HepG2 (cell line): Measurements from ENCODE around the gene TBC1D10A. TPM values are rescaled to one million over a fixed set of nuclear protein-coding genes. Genes with fewer than 3 reads are reported as not detected.
A peak's percentile ranks its signal among the peaks of the same experiment; 100 is the strongest.

Source experiments
- ATAC-seq: fragments of 200-7000 bp; cut with Tn5 transposase; 3 replicates; pipeline ENCODE4 v1.9.1; 2020; ENCODE audit warnings: mild to moderate bottlenecking, moderate library complexity
- BruUV-seq: library from RNA; stranded (reverse); fragments of 400-500 nt; replicated peaks from 2 replicates; lab custom pipeline; 2021; lab: Mats Ljungman, UMichigan
- CTCF ChIA-PET: fragments of 300-600 bp; formaldehyde crosslinking; extraction: SDS; loops from one replicate; lab custom pipeline; 2021; ENCODE audit warnings: low total read pairs, inconsistent platforms, low intra/inter-chr PET ratio; lab: Yijun Ruan, JAX
- POLR2A ChIA-PET: fragments of 350-600 bp; sonication (Branson Sonifier 250); formaldehyde crosslinking; loops from one replicate; lab custom pipeline; 2020; ENCODE audit warnings: antibody characterized with exemption, inconsistent platforms; lab: Yijun Ruan, JAX
- DNase-seq: peaks from one replicate; pipeline ENCODE4 v3.0.0-alpha.2; 2015; ENCODE audit warnings: low spot score
- FAIRE-seq: peaks from 3 replicates; lab custom pipeline; 2011; peaks lifted over from hg19 to GRCh38; lab: Jason Lieb, UNC
- H2AFZ ChIP-seq: one replicate; pipeline ENCODE4 v1.6.1; 2011; ENCODE audit warnings: low read length, inconsistent platforms
- H3K27ac ChIP-seq: fragments of 300-600 bp; 3 replicates; pipeline ENCODE4 v1.8.0; 2011; ENCODE audit warnings: mixed run types, mild to moderate bottlenecking, mixed read lengths, low read length, inconsistent platforms; ENCODE audit not compliant: insufficient read depth; ENCODE audit errors: extremely low read length
- H3K27me3 ChIP-seq, 2 experiments: fragments of 200-600 bp in 1 of 2; 2 replicates in 1 of 2; 3 replicates in 1 of 2; pipeline versions ENCODE4 v1.6.0 to v1.8.0; 2011; ENCODE audit warnings: low read length in 2 of 2, mild to moderate bottlenecking in 2 of 2, moderate library complexity in 2 of 2, inconsistent platforms in 1 of 2; ENCODE audit not compliant: insufficient read depth in 2 of 2, control insufficient read depth in 1 of 2
- H3K36me3 ChIP-seq, 2 experiments: fragments of 200-600 bp in 1 of 2; replicated peaks in 1 of 2; 2 replicates in 1 of 2; 3 replicates in 1 of 2; pipeline versions ENCODE4 v1.5.1 to v1.8.0; 2011; ENCODE audit warnings: low read length in 2 of 2, inconsistent platforms in 1 of 2; ENCODE audit not compliant: insufficient read depth in 2 of 2, control insufficient read depth in 1 of 2
- H3K4me1 ChIP-seq: 2 replicates; pipeline ENCODE4 v1.5.1; 2012; ENCODE audit warnings: low read length, inconsistent platforms; ENCODE audit not compliant: insufficient read depth
- H3K4me2 ChIP-seq: 2 replicates; pipeline ENCODE4 v1.6.0; 2011; ENCODE audit warnings: low read depth, low read length, inconsistent platforms
- H3K4me3 ChIP-seq, 3 experiments: fragments of 200-600 bp in 1 of 3; sonication (generic), shearing (Covaris generic) in 1 of 3; replicated peaks in 1 of 3; 2 replicates each; pipeline ENCODE4 v1.5.1; 2011 to 2016; ENCODE audit warnings: low read length in 3 of 3, inconsistent platforms in 2 of 3, low read depth in 2 of 3, mild to moderate bottlenecking in 2 of 3, control low read depth in 1 of 3, mixed read lengths in 1 of 3; ENCODE audit not compliant: insufficient read depth in 1 of 3
- H3K79me2 ChIP-seq: one replicate; pipeline ENCODE4 v1.6.1; 2011; ENCODE audit warnings: low read length, inconsistent platforms; ENCODE audit not compliant: insufficient read depth
- H3K9ac ChIP-seq: 2 replicates; pipeline ENCODE4 v1.6.0; 2011; ENCODE audit warnings: mild to moderate bottlenecking, low read depth, low read length, inconsistent platforms; ENCODE audit not compliant: insufficient read depth
- H3K9me3 ChIP-seq: 2 replicates; pipeline ENCODE4 v1.5.1; 2012; ENCODE audit warnings: mild to moderate bottlenecking, low read length
- H4K20me1 ChIP-seq: 2 replicates; pipeline ENCODE4 v1.6.0; 2011; ENCODE audit warnings: inconsistent platforms, mild to moderate bottlenecking, low read length, moderate library complexity; ENCODE audit not compliant: insufficient read depth
- NR2F2 ChIP-seq: IDR thresholded peaks from 2 replicates; pipeline ENCODE4 v1.6.1; 2012; ENCODE audit warnings: low read depth, inconsistent platforms, borderline replicate concordance
- ZMAT3 ChIP-seq: sonication (generic); formaldehyde crosslinking; conservative IDR thresholded peaks from 2 replicates; pipeline ENCODE4 v1.7.0; 2021; ENCODE audit warnings: missing genetic modification reagents
- ZNF33B ChIP-seq: sonication (generic); formaldehyde crosslinking; IDR thresholded peaks from 2 replicates; pipeline ENCODE4 v1.5.1; 2020; ENCODE audit warnings: mild to moderate bottlenecking, missing genetic modification reagents
- ZNF629 ChIP-seq: sonication (generic); formaldehyde crosslinking; conservative IDR thresholded peaks from 2 replicates; pipeline ENCODE4 v1.5.0; 2020; ENCODE audit warnings: missing genetic modification reagents
- ZNF7 ChIP-seq: IDR thresholded peaks from 2 replicates; pipeline ENCODE4 v1.6.1; 2016; ENCODE audit warnings: missing biosample characterization, missing genetic modification reagents
- WGBS: methylation state at CpG from one replicate; pipeline ENCODE4 v1.1.6; 2017; ENCODE audit warnings: low lambda C conversion rate; 5-methylcytosine and 5-hydroxymethylcytosine counted together
- in situ Hi-C: cut with HindIII; loops from 2 replicates; pipeline ENCODE4 v1.10.0; 2017; ENCODE audit warnings: low pct_unique_long_range_greater_than_20kb; ENCODE audit not compliant: extremely low pct_ligation_motif_present
- intact Hi-C: fragments of 100-400 bp; cut with micrococcal nuclease; formaldehyde crosslinking; loops from one replicate; pipeline ENCODE4 v1.10.0; 2022; ENCODE audit not compliant: unreplicated experiment
- polyA plus RNA-seq, 8 experiments: library from polyadenylated mRNA; depleted of rRNA in 3 of 8; stranded (reverse) in 7 of 8; unstranded in 1 of 8; fragments of >200 nt; fragmentation: Illumina TruSeq in 4 of 8; extraction: Trizol in 4 of 8; gene quantifications; 2 replicates each; pipeline versions ENCODE4 v1.2.1 to v1.2.3, GENCODE V29; 2011 to 2016; ENCODE audit warnings: low read depth in 4 of 8, missing spikeins in 1 of 8, mixed read lengths in 1 of 8; ENCODE audit not compliant: insufficient read depth in 1 of 8
- total RNA-seq, 5 experiments: library from RNA; depleted of rRNA; stranded (reverse); fragments of >200 nt; fragmentation: Illumina TruSeq; extraction: Trizol; gene quantifications; 2 replicates each; pipeline ENCODE4 v1.2.3, GENCODE V29; 2016; ENCODE audit warnings: low read depth in 1 of 5
- TF ChIP-seq, protein P1 (sequence below): sonication (generic); formaldehyde crosslinking; IDR thresholded peaks from 2 replicates; pipeline ENCODE4 v1.5.0; 2020; ENCODE audit warnings: mild to moderate bottlenecking, missing genetic modification reagents, borderline replicate concordance

TBC1D10A gene
- total and polyA plus RNA-seq, 2 of the 13 experiments (the other 11 are each of a cell fraction or from before 2014, with no cell fraction given), result 4.2 to 4.9 TPM

DNA sequence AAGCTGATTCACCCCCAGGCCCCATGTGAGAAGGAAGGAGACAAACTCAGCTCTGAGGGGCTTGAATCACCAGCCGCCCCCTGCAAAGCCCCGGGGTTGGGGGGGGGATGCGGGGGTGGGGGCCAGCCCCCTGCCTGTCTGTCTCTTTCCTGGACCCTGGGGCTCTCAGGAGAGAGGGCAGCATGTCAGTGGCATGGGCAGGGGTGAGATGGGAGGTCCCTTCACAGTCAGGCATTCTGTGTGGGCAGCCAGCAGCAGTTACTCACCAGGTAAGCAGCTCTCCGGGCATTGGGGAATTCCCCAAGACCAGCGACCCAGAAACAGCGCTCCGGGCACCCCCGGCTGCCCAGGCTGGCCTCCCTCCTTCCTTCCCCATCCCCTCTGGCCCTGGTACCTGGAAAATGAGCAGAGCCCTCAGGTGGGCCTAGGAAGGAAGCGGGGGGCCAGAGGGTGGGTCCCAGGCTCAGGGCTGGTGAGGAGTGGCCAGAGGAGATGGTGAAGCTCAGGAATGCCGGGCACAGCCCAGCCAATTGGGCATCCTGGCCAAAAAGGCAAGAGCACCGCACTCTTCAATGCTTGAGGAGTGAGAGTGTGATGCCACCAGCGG is 76.0 kb downstream of the TBC1D10A start (continued):
- TF ChIP-seq, protein P1, sequence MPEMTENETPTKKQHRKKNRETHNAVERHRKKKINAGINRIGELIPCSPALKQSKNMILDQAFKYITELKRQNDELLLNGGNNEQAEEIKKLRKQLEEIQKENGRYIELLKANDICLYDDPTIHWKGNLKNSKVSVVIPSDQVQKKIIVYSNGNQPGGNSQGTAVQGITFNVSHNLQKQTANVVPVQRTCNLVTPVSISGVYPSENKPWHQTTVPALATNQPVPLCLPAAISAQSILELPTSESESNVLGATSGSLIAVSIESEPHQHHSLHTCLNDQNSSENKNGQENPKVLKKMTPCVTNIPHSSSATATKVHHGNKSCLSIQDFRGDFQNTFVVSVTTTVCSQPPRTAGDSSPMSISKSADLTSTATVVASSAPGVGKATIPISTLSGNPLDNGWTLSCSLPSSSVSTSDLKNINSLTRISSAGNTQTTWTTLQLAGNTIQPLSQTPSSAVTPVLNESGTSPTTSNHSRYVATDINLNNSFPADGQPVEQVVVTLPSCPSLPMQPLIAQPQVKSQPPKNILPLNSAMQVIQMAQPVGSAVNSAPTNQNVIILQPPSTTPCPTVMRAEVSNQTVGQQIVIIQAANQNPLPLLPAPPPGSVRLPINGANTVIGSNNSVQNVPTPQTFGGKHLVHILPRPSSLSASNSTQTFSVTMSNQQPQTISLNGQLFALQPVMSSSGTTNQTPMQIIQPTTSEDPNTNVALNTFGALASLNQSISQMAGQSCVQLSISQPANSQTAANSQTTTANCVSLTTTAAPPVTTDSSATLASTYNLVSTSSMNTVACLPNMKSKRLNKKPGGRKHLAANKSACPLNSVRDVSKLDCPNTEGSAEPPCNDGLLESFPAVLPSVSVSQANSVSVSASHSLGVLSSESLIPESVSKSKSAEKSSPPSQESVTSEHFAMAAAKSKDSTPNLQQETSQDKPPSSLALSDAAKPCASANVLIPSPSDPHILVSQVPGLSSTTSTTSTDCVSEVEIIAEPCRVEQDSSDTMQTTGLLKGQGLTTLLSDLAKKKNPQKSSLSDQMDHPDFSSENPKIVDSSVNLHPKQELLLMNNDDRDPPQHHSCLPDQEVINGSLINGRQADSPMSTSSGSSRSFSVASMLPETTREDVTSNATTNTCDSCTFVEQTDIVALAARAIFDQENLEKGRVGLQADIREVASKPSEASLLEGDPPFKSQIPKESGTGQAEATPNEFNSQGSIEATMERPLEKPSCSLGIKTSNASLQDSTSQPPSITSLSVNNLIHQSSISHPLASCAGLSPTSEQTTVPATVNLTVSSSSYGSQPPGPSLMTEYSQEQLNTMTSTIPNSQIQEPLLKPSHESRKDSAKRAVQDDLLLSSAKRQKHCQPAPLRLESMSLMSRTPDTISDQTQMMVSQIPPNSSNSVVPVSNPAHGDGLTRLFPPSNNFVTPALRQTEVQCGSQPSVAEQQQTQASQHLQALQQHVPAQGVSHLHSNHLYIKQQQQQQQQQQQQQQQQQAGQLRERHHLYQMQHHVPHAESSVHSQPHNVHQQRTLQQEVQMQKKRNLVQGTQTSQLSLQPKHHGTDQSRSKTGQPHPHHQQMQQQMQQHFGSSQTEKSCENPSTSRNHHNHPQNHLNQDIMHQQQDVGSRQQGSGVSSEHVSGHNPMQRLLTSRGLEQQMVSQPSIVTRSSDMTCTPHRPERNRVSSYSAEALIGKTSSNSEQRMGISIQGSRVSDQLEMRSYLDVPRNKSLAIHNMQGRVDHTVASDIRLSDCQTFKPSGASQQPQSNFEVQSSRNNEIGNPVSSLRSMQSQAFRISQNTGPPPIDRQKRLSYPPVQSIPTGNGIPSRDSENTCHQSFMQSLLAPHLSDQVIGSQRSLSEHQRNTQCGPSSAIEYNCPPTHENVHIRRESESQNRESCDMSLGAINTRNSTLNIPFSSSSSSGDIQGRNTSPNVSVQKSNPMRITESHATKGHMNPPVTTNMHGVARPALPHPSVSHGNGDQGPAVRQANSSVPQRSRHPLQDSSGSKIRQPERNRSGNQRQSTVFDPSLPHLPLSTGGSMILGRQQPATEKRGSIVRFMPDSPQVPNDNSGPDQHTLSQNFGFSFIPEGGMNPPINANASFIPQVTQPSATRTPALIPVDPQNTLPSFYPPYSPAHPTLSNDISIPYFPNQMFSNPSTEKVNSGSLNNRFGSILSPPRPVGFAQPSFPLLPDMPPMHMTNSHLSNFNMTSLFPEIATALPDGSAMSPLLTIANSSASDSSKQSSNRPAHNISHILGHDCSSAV (CRISPR knock-in tag), result no peak
- TF ChIP-seq NR2F2, result no peak

DNA sequence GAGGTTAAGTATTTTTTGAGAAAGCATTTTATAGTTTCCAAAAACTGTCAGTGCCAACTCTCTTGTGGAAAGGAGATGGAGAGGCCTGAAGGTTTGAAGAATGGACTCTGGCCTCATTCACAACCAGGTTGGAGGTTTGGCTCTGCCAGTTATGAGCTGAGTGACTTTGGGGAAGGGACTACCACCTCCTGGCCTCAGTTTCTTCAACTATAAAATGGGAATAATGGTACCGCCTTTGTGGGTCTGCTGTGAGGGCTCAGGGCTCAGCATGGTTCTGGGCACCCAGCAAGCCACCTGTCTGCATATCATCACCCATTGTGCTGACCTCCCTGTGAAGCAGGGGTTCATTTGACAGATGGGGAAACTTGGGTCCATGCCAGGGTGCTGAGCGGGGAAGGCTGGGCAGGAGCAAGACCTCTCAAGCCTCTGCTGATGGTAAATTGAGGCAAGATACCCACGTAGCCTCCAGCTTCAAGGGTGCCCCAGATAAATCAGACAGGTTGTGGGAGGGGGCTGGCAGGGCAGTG is 76.6 kb downstream of the TBC1D10A start:
- in situ Hi-C loops (no loop called here), intact Hi-C loops (no loop called here)
- H3K36me3 ChIP-seq, result no peaks in the 10 kb centered on the region
- H3K4me2 ChIP-seq, result peak overlapping the region; percentile 74; the same call in 1 of the 2 replicates
- BruUV-seq, result no TSS peak
- no peaks in the 10 kb centered on the region for H3K27me3 ChIP-seq
- TF ChIP-seq ZNF629, result peak; percentile 90
- no peak for TF ChIP-seq ZMAT3
- no peak for TF ChIP-seq ZNF33B
- no peak for TF ChIP-seq ZNF7 (CRISPR knock-in tag)
- peaks cover 66% of the 10 kb centered on the region for H3K4me1 ChIP-seq
- H2AFZ ChIP-seq, result no peak overlapping the region
- DNase-seq (no peak), FAIRE-seq (no peak), ATAC-seq (no peak)
- CTCF ChIA-PET, result no interaction called here
- WGBS, result 100% methylated on average over 1 of the region's 3 CpGs
- no peaks in the 10 kb centered on the region for H4K20me1 ChIP-seq
- no peaks in the 10 kb centered on the region for H3K9me3 ChIP-seq
- H3K79me2 ChIP-seq, result no peaks in the 10 kb centered on the region
- no peak overlapping the region for H3K27ac ChIP-seq
- no peak overlapping the region for H3K9ac ChIP-seq
- no peak overlapping the region for H3K4me3 ChIP-seq
- POLR2A ChIA-PET, result interaction anchor here (0.6 to 1.9 kb wide), 3 partner anchors 16 to 41 kb away, joined by 3 to 7 read pairs (median 3); no protein-coding TSS in a partner anchor
